SK-N-SH treated with all-trans-retinoic acid at 6 μM for 48 hours (cell line): ENCODE results near the gene OVCA2.

Experiments
- ATAC-seq: fragments of 200-7000 bp; cut with Tn5 transposase; 3 replicates; pipeline ENCODE4 v1.9.1; 2020; ENCODE audit warnings: mild to moderate bottlenecking, moderate library complexity
- BACH2 ChIP-seq: fragments of 250-450 bp; sonication (Bioruptor Pico); IDR thresholded peaks from 2 replicates; pipeline ENCODE4 v1.9.0; 2021; ENCODE audit warnings: mild to moderate bottlenecking, borderline replicate concordance
- CSDC2 ChIP-seq: fragments of 250-450 bp; sonication (Bioruptor Pico); IDR thresholded peaks from 2 replicates; pipeline ENCODE4 v1.5.0; 2020; ENCODE audit warnings: mild to moderate bottlenecking, moderate library complexity
- CSRNP3 ChIP-seq: fragments of 250-450 bp; sonication (Bioruptor Pico); IDR thresholded peaks from 2 replicates; pipeline ENCODE4 v1.5.1; 2021; ENCODE audit warnings: mild to moderate bottlenecking, moderate library complexity
- ESRRG ChIP-seq: fragments of 250-450 bp; sonication (Bioruptor Pico); IDR thresholded peaks from 2 replicates; pipeline ENCODE4 v1.6.1; 2021; ENCODE audit warnings: mild to moderate bottlenecking
- ISL1 ChIP-seq: fragments of 250-450 bp; sonication (Bioruptor Pico); IDR thresholded peaks from 2 replicates; pipeline ENCODE4 v2.1.2; 2022; ENCODE audit warnings: mild to moderate bottlenecking, moderate library complexity
- OSR1 ChIP-seq: fragments of 250-450 bp; sonication (Bioruptor Pico); IDR thresholded peaks from 2 replicates; pipeline ENCODE4 v1.8.0; 2022; ENCODE audit warnings: moderate library complexity, mild to moderate bottlenecking, inconsistent platforms
- PATZ1 ChIP-seq: fragments of 250-450 bp; sonication (Bioruptor Pico); IDR thresholded peaks from 2 replicates; pipeline ENCODE4 v1.8.0; 2020; ENCODE audit warnings: mild to moderate bottlenecking, moderate library complexity, borderline replicate concordance
- POU6F1 ChIP-seq: fragments of 250-450 bp; sonication (Bioruptor Pico); IDR thresholded peaks from 2 replicates; pipeline ENCODE4 v1.8.0; 2021; ENCODE audit warnings: low read depth, mild to moderate bottlenecking, moderate library complexity, borderline replicate concordance
- PPARA ChIP-seq: fragments of 250-450 bp; sonication (Bioruptor Pico); IDR thresholded peaks from 2 replicates; pipeline ENCODE4 v1.5.0; 2020; ENCODE audit warnings: mild to moderate bottlenecking, borderline replicate concordance
- RARB ChIP-seq: fragments of 250-450 bp; sonication (Bioruptor Pico); IDR thresholded peaks from 2 replicates; pipeline ENCODE4 v1.8.0; 2021; ENCODE audit warnings: mild to moderate bottlenecking, moderate library complexity
- TCF4 ChIP-seq: fragments of 250-450 bp; sonication (Bioruptor Pico); IDR thresholded peaks from 2 replicates; pipeline ENCODE4 v1.8.0; 2021; ENCODE audit warnings: mild to moderate bottlenecking, moderate library complexity, borderline replicate concordance
- TOX ChIP-seq: fragments of 250-450 bp; sonication (Bioruptor Pico); IDR thresholded peaks from 2 replicates; pipeline ENCODE4 v1.8.0; 2021; ENCODE audit warnings: mild to moderate bottlenecking, moderate library complexity, borderline replicate concordance
- TSHZ2 ChIP-seq: fragments of 250-450 bp; sonication (Bioruptor Pico); IDR thresholded peaks from 2 replicates; pipeline ENCODE4 v1.5.0; 2020; ENCODE audit warnings: mild to moderate bottlenecking, moderate library complexity
- ZC3H10 ChIP-seq: fragments of 250-450 bp; sonication (Bioruptor Pico); IDR thresholded peaks from 2 replicates; pipeline ENCODE4 v1.5.1; 2021; ENCODE audit warnings: mild to moderate bottlenecking, moderate library complexity
- ZFP3 ChIP-seq: fragments of 250-450 bp; sonication (Bioruptor Pico); IDR thresholded peaks from 2 replicates; pipeline ENCODE4 v1.5.0; 2020; ENCODE audit warnings: mild to moderate bottlenecking, moderate library complexity
- ZNF70 ChIP-seq: fragments of 450-650 bp; formaldehyde crosslinking; IDR thresholded peaks from 2 replicates; pipeline ENCODE4 v1.5.0; 2020; ENCODE audit warnings: mild to moderate bottlenecking, moderate library complexity
- ZNF8 ChIP-seq: fragments of 450-650 bp; formaldehyde crosslinking; IDR thresholded peaks from 2 replicates; pipeline ENCODE4 v1.5.0; 2020; ENCODE audit warnings: mild to moderate bottlenecking, moderate library complexity

Gene OVCA2

GRCh38 chr17:2002767-2003329 lies 39.0 kb upstream of the OVCA2 start:
- no peak for TF ChIP-seq POU6F1
- no peak for ATAC-seq

- TF ChIP-seq BACH2 (CRISPR knock-in tag) (no peak), TOX (no peak), OSR1 (CRISPR knock-in tag) (no peak), PPARA (no peak), PATZ1 (CRISPR knock-in tag) (no peak), CSDC2 (no peak), ISL1 (CRISPR knock-in tag) (no peak), POU6F1 (no peak), ESRRG (no peak), CSRNP3 (CRISPR knock-in tag) (no peak), ZNF8 (no peak), ZFP3 (CRISPR knock-in tag) (no peak), ZC3H10 (no peak), TSHZ2 (no peak), RARB (CRISPR knock-in tag) (no peak)
- ATAC-seq = no peak
Measured at GRCh38 chr17:2003525-2003924, 38.3 kb upstream of the OVCA2 start.

GRCh38 chr17:2004435-2004952 lies 37.3 kb upstream of the OVCA2 start:
- TF ChIP-seq PATZ1 (CRISPR knock-in tag) (no peak), ISL1 (CRISPR knock-in tag) (no peak), ZC3H10 (no peak), ZNF70 (no peak), ZNF8 (no peak), TCF4 (CRISPR knock-in tag) (no peak), RARB (CRISPR knock-in tag) (no peak)
- no peak; the same call in 2 of the 3 replicates for ATAC-seq
